Loucy (cell line): ENCODE measurements around the gene CNTNAP2.

Experiments
- H2AFZ ChIP-seq: fragments of 200-600 bp; sonication (generic); 2 replicates; pipeline ENCODE4 v1.6.0; 2016; ENCODE audit warnings: antibody characterized with exemption, mild to moderate bottlenecking, low read length, moderate library complexity
- H3F3A ChIP-seq: fragments of 200-600 bp; 2 replicates; pipeline ENCODE4 v1.6.0; 2016; ENCODE audit warnings: antibody characterized with exemption, low read depth, mild to moderate bottlenecking
- H3K27me3 ChIP-seq: fragments of 200-600 bp; sonication (generic); 2 replicates; pipeline ENCODE4 v1.6.1; 2014; ENCODE audit warnings: low read length, mild to moderate bottlenecking; ENCODE audit not compliant: insufficient read depth, poor library complexity, severe bottlenecking
- H3K36me3 ChIP-seq: fragments of 200-600 bp; sonication (generic); 2 replicates; pipeline ENCODE4 v1.6.1; 2016; ENCODE audit warnings: low read length; ENCODE audit not compliant: insufficient read depth
- H3K4me1 ChIP-seq: fragments of 200-600 bp; sonication (generic); 2 replicates; pipeline ENCODE4 v1.5.1; 2014; ENCODE audit warnings: low read length, mild to moderate bottlenecking; ENCODE audit not compliant: insufficient read depth, poor library complexity, severe bottlenecking
- H3K4me2 ChIP-seq: fragments of 200-600 bp; sonication (generic); 2 replicates; pipeline ENCODE4 v1.6.0; 2014; ENCODE audit warnings: antibody characterized with exemption, low read length, low read depth, mild to moderate bottlenecking; ENCODE audit not compliant: poor library complexity, severe bottlenecking
- H3K4me3 ChIP-seq: fragments of 200-600 bp; sonication (generic); 2 replicates; pipeline ENCODE4 v1.5.1; 2014; ENCODE audit warnings: low read length, mild to moderate bottlenecking, mixed read lengths; ENCODE audit not compliant: poor library complexity, severe bottlenecking
- H3K79me2 ChIP-seq: fragments of 200-600 bp; sonication (generic); 2 replicates; pipeline ENCODE4 v1.6.1; 2014; ENCODE audit warnings: low read length; ENCODE audit not compliant: insufficient read depth
- H3K9ac ChIP-seq: fragments of 200-600 bp; sonication (generic); 2 replicates; pipeline ENCODE4 v1.6.0; 2014; ENCODE audit warnings: mild to moderate bottlenecking, low read depth, low read length, moderate library complexity; ENCODE audit not compliant: poor library complexity, severe bottlenecking
- H3K9me2 ChIP-seq: fragments of 200-600 bp; sonication (generic); replicated peaks from 2 replicates; pipeline ENCODE4 v1.6.1; 2016; ENCODE audit warnings: low read depth, low read length, mixed read lengths
- H3K9me3 ChIP-seq: fragments of 200-600 bp; sonication (generic); 2 replicates; pipeline ENCODE4 v1.6.1; 2014; ENCODE audit warnings: mild to moderate bottlenecking, antibody characterized with exemption, low read length, low read depth; ENCODE audit not compliant: insufficient read depth
- H4K20me1 ChIP-seq: fragments of 200-600 bp; sonication (generic); 2 replicates; pipeline ENCODE4 v1.6.0; 2014; ENCODE audit warnings: antibody characterized with exemption, low read length, mild to moderate bottlenecking; ENCODE audit not compliant: insufficient read depth, poor library complexity, severe bottlenecking
- CTCF ChIP-seq: fragments of 200-600 bp; sonication (generic); conservative IDR thresholded peaks from 2 replicates; pipeline ENCODE4 v1.5.1; 2014; ENCODE audit warnings: mild to moderate bottlenecking, antibody characterized with exemption, low read length
- EZH2phosphoT487 ChIP-seq: fragments of 200-600 bp; IDR thresholded peaks from 2 replicates; pipeline ENCODE4 v1.6.1; 2018; ENCODE audit warnings: antibody characterized with exemption, mild to moderate bottlenecking, moderate library complexity, borderline replicate concordance

Gene CNTNAP2

GRCh38 chr7:146417176-146417575 is 300.6 kb downstream of the CNTNAP2 start:
- Histone ChIP-seq H3K79me2 (no peaks in the 10 kb centered on the region), H2AFZ (no peak overlapping the region), H3K9me2 (no peaks in the 10 kb centered on the region), H3F3A (no peaks in the 10 kb centered on the region), H3K4me2 (no peak overlapping the region), H3K9me3 (no peaks in the 10 kb centered on the region), H3K27me3 (no peaks in the 10 kb centered on the region), H4K20me1 (no peaks in the 10 kb centered on the region), H3K4me3 (no peak overlapping the region), H3K4me1 (no peaks in the 10 kb centered on the region), H3K9ac (no peak overlapping the region), H3K36me3 (no peaks in the 10 kb centered on the region)
- TF ChIP-seq EZH2phosphoT487 = no peak
- TF ChIP-seq CTCF = no peak

- Histone ChIP-seq H3K27me3 (no peaks in the 10 kb centered on the region), H4K20me1 (no peaks in the 10 kb centered on the region), H3K4me3 (no peak overlapping the region), H3K36me3 (no peaks in the 10 kb centered on the region), H3K4me2 (no peak overlapping the region), H3K9me2 (no peaks in the 10 kb centered on the region), H2AFZ (no peak overlapping the region), H3K4me1 (no peaks in the 10 kb centered on the region), H3K9ac (no peak overlapping the region), H3K9me3 (no peaks in the 10 kb centered on the region), H3F3A (no peaks in the 10 kb centered on the region), H3K79me2 (no peaks in the 10 kb centered on the region)
- TF ChIP-seq EZH2phosphoT487 = no peak
- TF ChIP-seq CTCF = no peak
Observed at GRCh38 chr7:146423446-146423845, 306.8 kb downstream of the CNTNAP2 start.

- no peaks in the 10 kb centered on the region for H3K9me3 ChIP-seq
- no peaks in the 10 kb centered on the region for H3K4me1 ChIP-seq
- H3F3A ChIP-seq = no peaks in the 10 kb centered on the region
- H4K20me1 ChIP-seq = no peaks in the 10 kb centered on the region
- H3K79me2 ChIP-seq = no peaks in the 10 kb centered on the region
- H3K36me3 ChIP-seq = no peaks in the 10 kb centered on the region
- no peaks in the 10 kb centered on the region for H3K27me3 ChIP-seq
- H2AFZ ChIP-seq = no peak overlapping the region
- H3K4me2 ChIP-seq = no peak overlapping the region
- TF ChIP-seq CTCF (no peak), EZH2phosphoT487 (no peak)
- H3K4me3 ChIP-seq = no peak overlapping the region
- no peak overlapping the region for H3K9ac ChIP-seq
- no peaks in the 10 kb centered on the region for H3K9me2 ChIP-seq
Observed at GRCh38 chr7:146424084-146424483, 307.5 kb downstream of the CNTNAP2 start.
